ENCODE measurements around the gene AMN1.
A peak's percentile ranks its signal among the peaks of the same experiment; 100 is the strongest.

The AMN1 gene

DNA sequence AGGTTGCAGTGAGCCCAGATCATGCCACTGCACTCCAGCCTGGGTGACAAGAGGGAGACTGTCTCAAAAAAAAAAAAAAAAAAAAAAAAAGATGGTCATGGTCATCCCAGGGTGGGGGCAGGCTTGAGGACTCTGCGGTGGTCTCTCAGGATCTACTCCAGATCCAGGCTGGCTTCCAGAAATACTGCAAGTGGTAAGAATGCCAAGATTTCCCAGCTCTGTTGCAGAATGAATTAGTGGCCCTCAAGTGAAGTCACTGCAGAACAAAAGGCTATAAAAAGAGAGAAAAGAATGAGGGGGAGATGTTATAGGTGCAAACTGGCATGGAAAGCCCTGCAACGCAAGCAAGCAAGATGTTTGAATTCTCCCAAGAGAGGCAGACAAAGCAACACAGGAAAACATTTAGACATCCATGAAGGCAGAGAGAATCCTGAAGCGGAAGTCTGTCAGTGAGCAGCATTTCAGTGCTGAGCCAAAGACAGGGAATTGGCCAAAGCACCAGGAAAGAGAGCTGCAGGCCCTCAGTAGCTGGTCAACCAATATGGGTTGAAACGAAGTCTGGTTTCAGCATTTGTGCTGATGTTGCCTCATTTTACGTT lies 101.3 kb downstream of the AMN1 start:
- peak; percentile 44 for DNase-seq

DNA sequence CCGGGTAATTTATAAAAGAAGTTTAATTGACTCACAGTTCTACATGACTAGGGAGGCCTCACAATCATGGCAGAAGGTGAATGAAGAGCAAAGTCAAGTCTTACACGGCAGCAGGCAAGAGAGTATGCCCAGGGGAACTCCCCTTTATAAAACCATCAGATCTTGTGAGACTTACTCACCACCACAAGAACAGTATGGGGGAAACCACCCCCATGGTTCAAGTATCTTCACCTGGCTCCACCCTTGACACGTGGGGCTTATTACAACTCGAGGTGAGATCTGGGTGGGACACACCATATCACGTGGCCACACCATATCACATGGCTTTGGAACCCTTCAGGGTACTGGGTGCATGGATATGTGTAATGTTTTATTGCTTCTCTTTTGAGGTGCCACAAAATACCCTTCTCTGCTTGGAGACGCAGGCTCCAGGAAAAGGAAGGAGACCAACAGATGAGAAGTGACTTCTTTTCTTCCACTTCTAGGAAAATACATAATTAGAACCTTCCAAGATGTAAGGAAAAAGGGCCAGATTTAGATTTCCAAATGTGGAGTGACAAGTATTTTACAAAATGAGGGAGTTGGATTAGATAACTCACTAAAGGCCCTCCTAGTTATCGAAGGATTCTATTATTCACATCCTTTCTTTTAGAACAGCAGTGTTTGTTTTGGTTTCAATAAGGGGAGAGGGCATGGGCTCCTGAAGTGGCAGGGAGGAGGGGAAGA lies 102.4 kb downstream of the AMN1 start:
- DNase-seq: no peak

DNA sequence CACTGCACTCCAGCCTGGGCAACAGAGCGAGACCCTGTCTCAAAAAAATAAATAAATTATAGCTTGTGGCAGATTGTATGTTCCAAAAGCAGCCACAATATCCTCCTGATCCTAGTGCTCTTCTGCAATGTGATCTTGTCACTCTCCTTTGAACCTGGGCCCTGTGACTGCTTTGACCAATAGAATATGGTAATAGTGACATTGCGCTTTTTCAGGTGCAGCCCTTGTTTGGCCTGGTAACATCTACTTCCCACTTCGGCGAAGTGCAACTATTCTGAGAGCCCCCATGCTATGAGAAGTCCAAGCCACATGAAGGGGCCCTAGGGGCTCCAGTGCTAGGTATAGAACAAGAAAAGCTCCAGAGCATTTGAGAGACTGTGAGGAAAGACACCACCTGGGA lies 106.8 kb downstream of the AMN1 start:
- DNase-seq: no peak
